DND-41 (cell line): Measurements from ENCODE around the gene TRIM45.

Experiments used
- CTCF ChIP-seq: IDR thresholded peaks from 2 replicates; pipeline ENCODE4 v1.5.1; 2012; ENCODE audit warnings: borderline replicate concordance, low read length, moderate library complexity, mild to moderate bottlenecking; ENCODE audit not compliant: poor library complexity, severe bottlenecking; ENCODE audit errors: extremely low read depth
- EZH2 ChIP-seq: IDR thresholded peaks from 3 replicates; pipeline ENCODE4 v1.6.1; 2012; ENCODE audit warnings: borderline replicate concordance, low read depth, mild to moderate bottlenecking, moderate library complexity, low read length, inconsistent platforms; ENCODE audit not compliant: severe bottlenecking

- TF ChIP-seq CTCF (no peak), EZH2 (no peak)
These were observed 20.7 kb upstream of the TRIM45 start for GRCh38 chr1:117142200-117142599.
